ENCODE data around the gene CD180.

- TF ChIP-seq CTCF (IDR thresholded peaks at IDR 0.05) = no peak
- TF ChIP-seq POLR2A (IDR thresholded peaks at IDR 0.05) = no peak
Measured at GRCh38 chr5:67164856-67165525, 31.6 kb downstream of the CD180 start.

All from right lobe of liver (tissue), 4 donors.